K562 (cell line): ENCODE results near the gene CAPZA1. TPM values are rescaled to one million over a fixed set of nuclear protein-coding genes. Genes with fewer than 3 reads are reported as not detected.
A peak's percentile ranks its signal among the peaks of the same experiment; 100 is the strongest.

Source experiments
- SRSF3 ChIP-seq: fragments of 200-400 bp; formaldehyde crosslinking; IDR thresholded peaks from 2 replicates; pipeline ENCODE4 v1.6.1; 2016; ENCODE audit warnings: mild to moderate bottlenecking, low read length, moderate library complexity; ENCODE audit not compliant: insufficient read depth
- TBL1XR1 ChIP-seq, 2 experiments: IDR thresholded peaks; 2 replicates each; pipeline ENCODE4 v1.6.1; 2012; ENCODE audit warnings: improper control_type of control experiment in 2 of 2, low read length in 2 of 2, mild to moderate bottlenecking in 1 of 2
- TFAM ChIP-seq: fragments of 250-450 bp; sonication (Bioruptor Pico); conservative IDR thresholded peaks from 2 replicates; pipeline ENCODE4 v1.5.0; 2021; ENCODE audit warnings: mild to moderate bottlenecking, moderate library complexity
- TRIM28 ChIP-seq: fragments of 450-650 bp; IDR thresholded peaks from 2 replicates; pipeline ENCODE4 v1.6.1; 2017
- polyA plus RNA-seq, 8 experiments: library from polyadenylated mRNA; depleted of rRNA in 4 of 8; stranded (reverse) in 5 of 8; unstranded in 3 of 8; fragments of >200 nt; fragmentation: Nextera tagmentation in 2 of 8; fragmentation: Illumina TruSeq in 1 of 8; extraction: Ambion mirVana in 2 of 8; extraction: Trizol in 1 of 8; gene quantifications; 2 replicates each; pipeline versions ENCODE4 v1.2.1 to v1.2.3, GENCODE V29; 2011 to 2014; ENCODE audit warnings: inconsistent platforms in 1 of 8, missing spikeins in 1 of 8
- total RNA-seq, 7 experiments: library from RNA; depleted of rRNA in 6 of 7; stranded (reverse); fragments of >200 nt in 6 of 7; fragmentation: Illumina TruSeq in 2 of 7; extraction: Trizol in 2 of 7; gene quantifications; 2 replicates each; pipeline versions ENCODE4 v1.2.1 to v1.2.3, GENCODE V29; 2011 to 2021; ENCODE audit warnings: low replicate concordance in 1 of 7
- TF ChIP-seq, protein P1 (sequence below): fragments of 200-800 bp; sonication (Bioruptor generic); IDR thresholded peaks from 2 replicates; pipeline ENCODE4 v1.6.1; 2017; ENCODE audit warnings: missing genetic modification characterization, missing compliant biosample characterization
- TF ChIP-seq, protein P2 (sequence below): fragments of 450-650 bp; IDR thresholded peaks from 2 replicates; pipeline ENCODE4 v1.6.1; 2016; ENCODE audit warnings: antibody characterized with exemption

The CAPZA1 gene
- total and polyA plus RNA-seq, 9 of the 15 experiments (the other 6 are each of a cell fraction or from before 2014, with no cell fraction given), result 237 to 1,020 (median 306) TPM

- TF ChIP-seq TBL1XR1 (IDR thresholded peaks at IDR 0.05; ENCODE audit: low read length in 2 of 2), result peak; percentile 58 to 91; a peak in 2 of 4 replicates
- no peak for TF ChIP-seq TFAM (CRISPR knock-in tag)
- TF ChIP-seq, protein P1, sequence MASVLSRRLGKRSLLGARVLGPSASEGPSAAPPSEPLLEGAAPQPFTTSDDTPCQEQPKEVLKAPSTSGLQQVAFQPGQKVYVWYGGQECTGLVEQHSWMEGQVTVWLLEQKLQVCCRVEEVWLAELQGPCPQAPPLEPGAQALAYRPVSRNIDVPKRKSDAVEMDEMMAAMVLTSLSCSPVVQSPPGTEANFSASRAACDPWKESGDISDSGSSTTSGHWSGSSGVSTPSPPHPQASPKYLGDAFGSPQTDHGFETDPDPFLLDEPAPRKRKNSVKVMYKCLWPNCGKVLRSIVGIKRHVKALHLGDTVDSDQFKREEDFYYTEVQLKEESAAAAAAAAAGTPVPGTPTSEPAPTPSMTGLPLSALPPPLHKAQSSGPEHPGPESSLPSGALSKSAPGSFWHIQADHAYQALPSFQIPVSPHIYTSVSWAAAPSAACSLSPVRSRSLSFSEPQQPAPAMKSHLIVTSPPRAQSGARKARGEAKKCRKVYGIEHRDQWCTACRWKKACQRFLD, result peak; percentile 58; the same call in 1 of the 2 replicates
- TF ChIP-seq, protein P2, sequence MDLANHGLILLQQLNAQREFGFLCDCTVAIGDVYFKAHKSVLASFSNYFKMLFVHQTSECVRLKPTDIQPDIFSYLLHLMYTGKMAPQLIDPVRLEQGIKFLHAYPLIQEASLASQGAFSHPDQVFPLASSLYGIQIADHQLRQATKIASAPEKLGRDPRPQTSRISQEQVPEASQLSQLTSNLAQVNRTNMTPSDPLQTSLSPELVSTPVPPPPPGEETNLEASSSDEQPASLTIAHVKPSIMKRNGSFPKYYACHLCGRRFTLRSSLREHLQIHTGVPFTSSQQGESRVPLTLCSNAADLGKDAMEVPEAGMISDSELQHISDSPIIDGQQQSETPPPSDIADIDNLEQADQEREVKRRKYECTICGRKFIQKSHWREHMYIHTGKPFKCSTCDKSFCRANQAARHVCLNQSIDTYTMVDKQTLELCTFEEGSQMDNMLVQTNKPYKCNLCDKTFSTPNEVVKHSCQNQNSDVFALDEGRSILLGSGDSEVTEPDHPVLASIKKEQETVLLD, result peak; percentile 63; the same call in 1 of the 2 replicates
- TF ChIP-seq SRSF3, result no peak
- peak; percentile 17; the same call in 1 of the 2 replicates for TF ChIP-seq TRIM28
Measured at GRCh38 chr1:112619518-112620376, at the start of gene CAPZA1 (continued).
